OCI-LY1 (cell line): ENCODE results near the gene OLFML1.

ENCODE experiments used
- H2AFZ ChIP-seq: fragments of 200-600 bp; sonication (generic), shearing (Covaris generic); 2 replicates; pipeline ENCODE4 v1.6.0; 2014; ENCODE audit warnings: antibody characterized with exemption, mild to moderate bottlenecking, low read length
- H3F3A ChIP-seq: fragments of 200-600 bp; sonication (generic), shearing (Covaris generic); 2 replicates; pipeline ENCODE4 v1.6.0; 2014; ENCODE audit warnings: mild to moderate bottlenecking, antibody characterized with exemption, low read length, moderate library complexity; ENCODE audit not compliant: insufficient read depth
- H3K27ac ChIP-seq: fragments of 200-600 bp; sonication (generic); 2 replicates; pipeline ENCODE4 v1.5.1; 2014; ENCODE audit warnings: low read length, mixed run types, mild to moderate bottlenecking, low read depth; ENCODE audit not compliant: poor library complexity, severe bottlenecking
- H3K27me3 ChIP-seq: fragments of 200-600 bp; sonication (generic); 2 replicates; pipeline ENCODE4 v1.6.0; 2014; ENCODE audit warnings: antibody characterized with exemption, mild to moderate bottlenecking, low read length, moderate library complexity; ENCODE audit not compliant: insufficient read depth
- H3K36me3 ChIP-seq: fragments of 200-600 bp; sonication (generic); 2 replicates; pipeline ENCODE4 v1.6.1; 2014; ENCODE audit warnings: mild to moderate bottlenecking, antibody characterized with exemption, low read length, moderate library complexity, mixed read lengths; ENCODE audit not compliant: insufficient read depth
- H3K4me1 ChIP-seq: fragments of 200-600 bp; sonication (generic); 2 replicates; pipeline ENCODE4 v1.5.1; 2014; ENCODE audit warnings: mild to moderate bottlenecking, low read length, moderate library complexity; ENCODE audit not compliant: insufficient read depth, severe bottlenecking
- H3K4me2 ChIP-seq: fragments of 200-600 bp; sonication (generic), shearing (Covaris generic); 2 replicates; pipeline ENCODE4 v1.6.1; 2014; ENCODE audit warnings: low read length
- H3K4me3 ChIP-seq: fragments of 200-600 bp; sonication (generic); 2 replicates; pipeline ENCODE4 v1.5.1; 2014; ENCODE audit warnings: low read length, low read depth, mild to moderate bottlenecking, mixed read lengths; ENCODE audit not compliant: poor library complexity, severe bottlenecking
- H3K79me2 ChIP-seq: fragments of 200-600 bp; shearing (Covaris generic); 2 replicates; pipeline ENCODE4 v1.6.1; 2016; ENCODE audit warnings: mixed run types, low read length, mixed read lengths; ENCODE audit not compliant: insufficient read depth
- H3K9ac ChIP-seq: fragments of 200-600 bp; sonication (generic), shearing (Covaris generic); 2 replicates; pipeline ENCODE4 v1.6.1; 2014; ENCODE audit warnings: mild to moderate bottlenecking, low read length, mixed read lengths
- H3K9me2 ChIP-seq: fragments of 200-600 bp; sonication (generic), shearing (Covaris generic); 2 replicates; pipeline ENCODE4 v1.6.1; 2014; ENCODE audit warnings: low read depth, mild to moderate bottlenecking, low read length, mixed read lengths
- H3K9me3 ChIP-seq: fragments of 200-600 bp; shearing (Covaris generic); 2 replicates; pipeline ENCODE4 v1.6.1; 2014; ENCODE audit warnings: low read length, mixed read lengths
- H4K20me1 ChIP-seq: fragments of 200-600 bp; sonication (generic), shearing (Covaris generic); 2 replicates; pipeline ENCODE4 v1.6.0; 2016; ENCODE audit warnings: mild to moderate bottlenecking, low read length; ENCODE audit not compliant: insufficient read depth
- EZH2 ChIP-seq: fragments of 200-600 bp; sonication (generic), shearing (Covaris generic); IDR thresholded peaks from 2 replicates; pipeline ENCODE4 v1.8.0; 2017; ENCODE audit warnings: borderline replicate concordance, mixed run types, mild to moderate bottlenecking, antibody characterized with exemption, low read length, moderate library complexity, mixed read lengths
- TF ChIP-seq, protein P1 (sequence below): fragments of 200-600 bp; sonication (generic), shearing (Covaris generic); IDR thresholded peaks from 2 replicates; pipeline ENCODE4 v1.5.1; 2017; ENCODE audit warnings: mild to moderate bottlenecking, antibody characterized with exemption, low read length, moderate library complexity, mixed read lengths

OLFML1 gene

DNA sequence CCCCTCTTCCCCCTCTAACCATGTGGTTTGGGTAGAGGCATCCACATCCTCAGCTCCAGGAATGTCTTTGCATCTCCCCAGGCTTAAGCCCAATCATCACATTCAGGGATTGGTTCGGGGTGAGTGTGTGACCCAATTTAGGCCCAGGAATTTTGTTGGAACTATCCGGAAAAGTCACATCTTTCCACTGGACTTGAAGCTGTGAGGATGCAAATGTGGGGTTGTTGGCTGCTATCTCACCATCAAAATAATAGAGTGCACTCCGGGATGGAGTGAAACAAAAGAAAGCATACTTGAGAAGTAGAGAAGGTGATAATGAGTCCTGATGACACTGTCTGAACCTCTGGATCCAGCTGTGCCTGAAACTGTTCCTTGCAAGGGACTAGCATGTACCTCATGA is 33.8 kb upstream of the OLFML1 start:
- Histone ChIP-seq H3K9me2 (no peaks in the 10 kb centered on the region), H3K4me2 (no peak overlapping the region), H2AFZ (no peak overlapping the region), H3F3A (no peaks in the 10 kb centered on the region), H3K9me3 (no peaks in the 10 kb centered on the region), H3K27ac (no peak overlapping the region), H3K4me3 (no peak overlapping the region), H3K79me2 (no peaks in the 10 kb centered on the region), H4K20me1 (no peaks in the 10 kb centered on the region), H3K27me3 (no peaks in the 10 kb centered on the region), H3K9ac (no peak overlapping the region), H3K36me3 (no peaks in the 10 kb centered on the region), H3K4me1 (no peaks in the 10 kb centered on the region)
- TF ChIP-seq, protein P1, sequence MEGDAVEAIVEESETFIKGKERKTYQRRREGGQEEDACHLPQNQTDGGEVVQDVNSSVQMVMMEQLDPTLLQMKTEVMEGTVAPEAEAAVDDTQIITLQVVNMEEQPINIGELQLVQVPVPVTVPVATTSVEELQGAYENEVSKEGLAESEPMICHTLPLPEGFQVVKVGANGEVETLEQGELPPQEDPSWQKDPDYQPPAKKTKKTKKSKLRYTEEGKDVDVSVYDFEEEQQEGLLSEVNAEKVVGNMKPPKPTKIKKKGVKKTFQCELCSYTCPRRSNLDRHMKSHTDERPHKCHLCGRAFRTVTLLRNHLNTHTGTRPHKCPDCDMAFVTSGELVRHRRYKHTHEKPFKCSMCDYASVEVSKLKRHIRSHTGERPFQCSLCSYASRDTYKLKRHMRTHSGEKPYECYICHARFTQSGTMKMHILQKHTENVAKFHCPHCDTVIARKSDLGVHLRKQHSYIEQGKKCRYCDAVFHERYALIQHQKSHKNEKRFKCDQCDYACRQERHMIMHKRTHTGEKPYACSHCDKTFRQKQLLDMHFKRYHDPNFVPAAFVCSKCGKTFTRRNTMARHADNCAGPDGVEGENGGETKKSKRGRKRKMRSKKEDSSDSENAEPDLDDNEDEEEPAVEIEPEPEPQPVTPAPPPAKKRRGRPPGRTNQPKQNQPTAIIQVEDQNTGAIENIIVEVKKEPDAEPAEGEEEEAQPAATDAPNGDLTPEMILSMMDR: no peak
- no peak for TF ChIP-seq EZH2

GRCh38 chr11:7451952-7452494 is 33.3 kb upstream of the OLFML1 start:
- H3K4me1 ChIP-seq: no peaks in the 10 kb centered on the region

GRCh38 chr11:7454854-7455253 is 30.5 kb upstream of the OLFML1 start:
- Histone ChIP-seq H2AFZ (no peak overlapping the region), H3K4me1 (no peaks in the 10 kb centered on the region)
- no peak for TF ChIP-seq EZH2
- TF ChIP-seq, protein P1: no peak

More at GRCh38 chr11:7451952-7452494, 33.3 kb upstream of the OLFML1 start:
- Histone ChIP-seq H3K9ac (no peak overlapping the region), H3K27ac (no peak overlapping the region), H3K9me3 (no peaks in the 10 kb centered on the region), H2AFZ (no peak overlapping the region), H3K27me3 (no peaks in the 10 kb centered on the region), H3K79me2 (no peaks in the 10 kb centered on the region), H3K4me2 (no peak overlapping the region), H3K36me3 (no peaks in the 10 kb centered on the region), H4K20me1 (no peaks in the 10 kb centered on the region), H3F3A (no peaks in the 10 kb centered on the region), H3K4me3 (no peak overlapping the region), H3K9me2 (no peaks in the 10 kb centered on the region)
- no peak for TF ChIP-seq EZH2
- TF ChIP-seq, protein P1: no peak

More at GRCh38 chr11:7454854-7455253, 30.5 kb upstream of the OLFML1 start:
- Histone ChIP-seq H3K27ac (no peak overlapping the region), H4K20me1 (no peaks in the 10 kb centered on the region), H3F3A (no peaks in the 10 kb centered on the region), H3K4me2 (no peak overlapping the region), H3K27me3 (no peaks in the 10 kb centered on the region), H3K4me3 (no peak overlapping the region), H3K9ac (no peak overlapping the region), H3K36me3 (no peaks in the 10 kb centered on the region), H3K9me2 (no peaks in the 10 kb centered on the region), H3K79me2 (no peaks in the 10 kb centered on the region), H3K9me3 (no peaks in the 10 kb centered on the region)
